Dedifferentiated amniotic fluid mesenchymal stem cell (primary cell): Measurements from ENCODE around the gene PLCB4.

Experiments used
- DNase-seq: peaks from one replicate; pipeline ENCODE4 v3.0.0-alpha.2; 2016; ENCODE audit errors: extremely low spot score

Gene PLCB4

DNA sequence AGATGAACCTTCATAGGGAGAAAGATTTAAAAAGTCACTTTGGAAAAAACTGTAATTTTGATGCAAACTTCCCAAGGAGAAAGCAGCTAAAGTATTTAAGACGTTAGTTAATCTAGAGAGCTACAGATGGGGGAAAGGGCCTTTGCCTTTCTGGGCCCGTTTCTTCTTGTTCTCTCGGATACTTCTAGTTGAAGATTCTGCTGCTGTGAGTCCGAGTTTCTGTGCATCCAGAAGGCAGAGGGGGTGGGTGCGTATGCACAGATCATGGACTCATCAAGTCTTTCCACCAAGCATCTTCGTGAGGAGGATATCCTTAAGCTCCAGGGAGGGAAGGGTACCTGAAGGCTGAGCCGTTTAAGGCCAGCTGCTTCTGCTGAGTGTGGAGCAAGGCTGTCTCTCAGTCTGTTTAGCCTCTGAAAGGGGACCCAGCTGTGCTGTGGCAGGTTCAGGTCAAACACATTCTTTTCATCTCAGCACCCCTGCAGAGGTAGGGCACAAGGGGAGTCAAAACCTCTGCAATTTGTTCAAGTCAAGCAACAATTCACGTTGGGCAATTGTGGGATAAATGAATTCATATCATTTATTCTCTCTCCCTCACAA lies 449.8 kb downstream of the PLCB4 start:
- no peak for DNase-seq

DNA sequence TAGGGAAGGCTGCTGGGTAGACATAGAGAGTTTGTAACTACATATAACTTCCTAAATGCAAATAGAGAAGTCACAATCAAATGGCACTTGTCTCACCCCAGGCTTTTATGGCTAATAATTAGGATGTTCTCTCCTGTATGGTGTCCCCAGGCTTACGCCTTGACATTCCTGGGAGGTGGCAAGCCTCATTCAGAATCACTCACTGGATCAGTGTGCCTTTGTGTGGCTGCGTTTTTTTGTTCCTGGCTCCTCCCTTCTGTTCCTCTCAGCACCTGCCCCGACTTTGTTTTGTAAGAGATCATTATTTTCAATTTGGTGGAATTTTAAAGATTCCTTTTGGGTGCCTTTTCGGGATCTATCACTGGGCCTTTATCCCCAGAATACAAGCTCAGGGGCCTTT lies 451.2 kb downstream of the PLCB4 start:
- DNase-seq = no peak

DNA sequence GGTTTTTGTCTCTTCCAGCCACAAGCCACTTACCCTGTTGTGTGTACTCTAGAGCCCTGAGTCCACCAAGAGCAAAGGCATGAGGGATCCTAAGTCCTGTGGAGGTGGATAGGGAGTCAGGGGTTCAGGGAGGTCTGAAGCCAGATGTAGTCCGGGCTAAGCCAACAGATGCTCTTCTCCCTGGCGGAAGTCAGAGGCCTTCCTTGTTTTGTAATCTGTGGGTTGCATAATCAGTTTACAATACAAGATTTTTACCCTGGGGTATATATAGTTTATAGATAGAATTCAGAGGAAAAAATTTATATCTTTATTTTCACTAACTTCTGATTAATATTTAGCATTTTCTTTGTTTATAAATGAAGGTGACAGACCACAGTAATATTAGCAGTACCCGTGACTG lies 454.7 kb downstream of the PLCB4 start:
- no peak for DNase-seq
